Upper lobe of left lung (tissue), 4 donors: ENCODE data around the gene PALLD.

ENCODE experiments used
- POLR2A ChIP-seq, 4 donors: fragments of 450-650 bp; IDR thresholded peaks; one replicate each; pipeline ENCODE4 v1.5.1; 2016 to 2017; ENCODE audit warnings: antibody characterized with exemption in 4 of 4, mild to moderate bottlenecking in 2 of 4
- TF ChIP-seq, protein P1 (sequence below), 6 experiments: fragments of 450-650 bp in 4 of 6; fragments of 200-600 bp in 2 of 6; sonication (generic) in 2 of 6; IDR thresholded peaks; one replicate each; pipeline ENCODE4 v1.5.1; 2016 to 2019; ENCODE audit warnings: antibody characterized with exemption in 6 of 6

DNA sequence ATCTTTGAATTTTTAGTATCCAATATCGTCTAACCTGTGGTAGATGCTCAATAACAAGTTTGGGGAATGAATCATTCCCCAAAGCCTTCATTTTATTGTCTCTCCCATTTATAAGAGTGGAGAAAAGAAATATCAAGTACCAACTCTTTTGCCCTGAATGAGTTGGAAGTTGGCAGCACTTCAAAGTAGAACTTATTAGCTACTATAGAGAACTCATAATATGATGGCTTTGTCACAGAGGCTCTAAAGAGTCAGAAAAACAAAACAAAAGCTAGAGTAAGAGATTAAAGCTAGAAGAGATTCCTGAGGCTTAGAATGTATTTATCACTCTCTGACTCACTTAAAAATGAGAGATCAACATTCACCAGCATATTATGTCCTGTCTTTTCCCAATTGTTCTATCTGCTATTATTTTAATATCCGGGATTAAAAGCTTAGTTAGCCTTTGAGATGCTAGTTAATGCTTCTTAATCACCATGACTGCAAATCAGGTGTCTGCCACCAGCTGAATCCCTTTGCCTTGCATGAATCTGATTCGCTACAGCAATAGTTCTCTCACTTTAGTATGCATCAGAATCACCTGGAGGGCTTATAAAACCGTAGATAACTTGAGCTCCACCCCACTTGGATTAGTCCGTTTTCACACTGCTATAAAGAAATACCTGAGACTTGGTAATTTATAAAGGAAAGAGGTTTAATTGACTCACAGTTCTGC, 77.9 kb downstream of the PALLD start:
- TF ChIP-seq POLR2A (IDR thresholded peaks at IDR 0.05), result no peak
- TF ChIP-seq, protein P1, sequence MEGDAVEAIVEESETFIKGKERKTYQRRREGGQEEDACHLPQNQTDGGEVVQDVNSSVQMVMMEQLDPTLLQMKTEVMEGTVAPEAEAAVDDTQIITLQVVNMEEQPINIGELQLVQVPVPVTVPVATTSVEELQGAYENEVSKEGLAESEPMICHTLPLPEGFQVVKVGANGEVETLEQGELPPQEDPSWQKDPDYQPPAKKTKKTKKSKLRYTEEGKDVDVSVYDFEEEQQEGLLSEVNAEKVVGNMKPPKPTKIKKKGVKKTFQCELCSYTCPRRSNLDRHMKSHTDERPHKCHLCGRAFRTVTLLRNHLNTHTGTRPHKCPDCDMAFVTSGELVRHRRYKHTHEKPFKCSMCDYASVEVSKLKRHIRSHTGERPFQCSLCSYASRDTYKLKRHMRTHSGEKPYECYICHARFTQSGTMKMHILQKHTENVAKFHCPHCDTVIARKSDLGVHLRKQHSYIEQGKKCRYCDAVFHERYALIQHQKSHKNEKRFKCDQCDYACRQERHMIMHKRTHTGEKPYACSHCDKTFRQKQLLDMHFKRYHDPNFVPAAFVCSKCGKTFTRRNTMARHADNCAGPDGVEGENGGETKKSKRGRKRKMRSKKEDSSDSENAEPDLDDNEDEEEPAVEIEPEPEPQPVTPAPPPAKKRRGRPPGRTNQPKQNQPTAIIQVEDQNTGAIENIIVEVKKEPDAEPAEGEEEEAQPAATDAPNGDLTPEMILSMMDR (IDR thresholded peaks at IDR 0.05), result no peak
